Neural cell (in vitro differentiated cells): ENCODE measurements around the gene NDST3. TPM values are rescaled to one million over a fixed set of nuclear protein-coding genes. Genes with fewer than 3 reads are reported as not detected.

Experiments used
- H2AFZ ChIP-seq: fragments of 200-600, 300-800 bp; sonication (generic), shearing (Covaris generic); 2 replicates; pipeline ENCODE4 v1.6.0; 2014; ENCODE audit warnings: low read depth, mild to moderate bottlenecking, antibody characterized with exemption, low read length, moderate library complexity
- H3F3A ChIP-seq: fragments of 200-600 bp; shearing (Covaris generic); 2 replicates; pipeline ENCODE4 v1.6.1; 2016; ENCODE audit warnings: mild to moderate bottlenecking, moderate library complexity, mixed read lengths, antibody characterized with exemption, low read length; ENCODE audit not compliant: insufficient read depth, poor library complexity, severe bottlenecking
- H3K27ac ChIP-seq: fragments of 200-600, 300-800 bp; sonication (generic), shearing (Covaris generic); 2 replicates; pipeline ENCODE4 v1.5.1; 2014; ENCODE audit warnings: mild to moderate bottlenecking, low read length, moderate library complexity
- H3K27me3 ChIP-seq: fragments of 300-800, 200-600 bp; sonication (generic), shearing (Covaris generic); 2 replicates; pipeline ENCODE4 v1.6.0; 2014; ENCODE audit warnings: mild to moderate bottlenecking, low read depth, low read length, moderate library complexity; ENCODE audit not compliant: insufficient read depth
- H3K36me3 ChIP-seq: fragments of 300-800, 200-600 bp; sonication (generic), shearing (Covaris generic); 2 replicates; pipeline ENCODE4 v1.5.1; 2014; ENCODE audit warnings: mild to moderate bottlenecking, antibody characterized with exemption, low read length, moderate library complexity; ENCODE audit not compliant: insufficient read depth
- H3K4me2 ChIP-seq: fragments of 300-800, 200-600 bp; sonication (generic), shearing (Covaris generic); 2 replicates; pipeline ENCODE4 v1.6.0; 2014; ENCODE audit warnings: mild to moderate bottlenecking, low read length
- H3K4me3 ChIP-seq: fragments of 300-800, 200-600 bp; sonication (generic), shearing (Covaris generic); 2 replicates; pipeline ENCODE4 v1.5.1; 2014; ENCODE audit warnings: mild to moderate bottlenecking, low read length, moderate library complexity
- H3K79me2 ChIP-seq: fragments of 200-600 bp; shearing (Covaris generic); replicated peaks from 2 replicates; pipeline ENCODE4 v1.6.0; 2014; ENCODE audit warnings: mild to moderate bottlenecking, low read length, moderate library complexity; ENCODE audit not compliant: insufficient read depth
- H3K9ac ChIP-seq: fragments of 300-800, 200-600 bp; sonication (generic), shearing (Covaris generic); 2 replicates; pipeline ENCODE4 v1.6.1; 2016; ENCODE audit warnings: mild to moderate bottlenecking, low read length, mixed read lengths
- H3K9me2 ChIP-seq: fragments of 200-600 bp; shearing (Covaris generic); 2 replicates; pipeline ENCODE4 v1.6.1; 2016; ENCODE audit warnings: mild to moderate bottlenecking, low read length, mixed read lengths; ENCODE audit not compliant: insufficient read depth
- H3K9me3 ChIP-seq: fragments of 200-600, 300-800 bp; sonication (generic), shearing (Covaris generic); 2 replicates; pipeline ENCODE4 v1.6.1; 2016; ENCODE audit warnings: mild to moderate bottlenecking, mixed run types, low read length, moderate library complexity, mixed read lengths
- H4K20me1 ChIP-seq: fragments of 200-600 bp; shearing (Covaris generic); 2 replicates; pipeline ENCODE4 v1.6.1; 2016; ENCODE audit warnings: mild to moderate bottlenecking, mixed run types; ENCODE audit not compliant: insufficient read depth
- CTCF ChIP-seq: fragments of 450-650 bp; IDR thresholded peaks from 2 replicates; pipeline ENCODE4 v1.5.1; 2014; ENCODE audit warnings: antibody characterized with exemption, mild to moderate bottlenecking, moderate library complexity; ENCODE audit not compliant: poor library complexity, severe bottlenecking
- EP300 ChIP-seq: fragments of 450-650 bp; conservative IDR thresholded peaks from 2 replicates; pipeline ENCODE4 v1.6.1; 2014; ENCODE audit warnings: antibody characterized with exemption, mild to moderate bottlenecking, moderate library complexity; ENCODE audit not compliant: poor library complexity, severe bottlenecking
- EZH2 ChIP-seq: fragments of 200-600, 300-800 bp; shearing (Covaris generic), sonication (generic); IDR thresholded peaks from 2 replicates; pipeline ENCODE4 v1.6.1; 2014; ENCODE audit warnings: antibody characterized with exemption, low read length, borderline replicate concordance, mild to moderate bottlenecking; ENCODE audit not compliant: insufficient read depth, poor library complexity, severe bottlenecking
- MXI1 ChIP-seq: fragments of 450-650 bp; conservative IDR thresholded peaks from 2 replicates; pipeline ENCODE4 v1.6.1; 2014; ENCODE audit warnings: antibody characterized with exemption, mild to moderate bottlenecking; ENCODE audit not compliant: poor library complexity, severe bottlenecking
- POLR2AphosphoS5 ChIP-seq: IDR thresholded peaks from 2 replicates; pipeline ENCODE4 v1.6.1; 2012
- RAD21 ChIP-seq: fragments of 450-650 bp; conservative IDR thresholded peaks from 2 replicates; pipeline ENCODE4 v1.6.1; 2014; ENCODE audit warnings: antibody characterized with exemption, mild to moderate bottlenecking, moderate library complexity
- REST ChIP-seq: IDR thresholded peaks from 2 replicates; pipeline ENCODE4 v1.6.1; 2012; ENCODE audit warnings: borderline replicate concordance
- SMC3 ChIP-seq: fragments of 450-650 bp; conservative IDR thresholded peaks from 2 replicates; pipeline ENCODE4 v1.6.1; 2014; ENCODE audit warnings: antibody characterized with exemption, mild to moderate bottlenecking, moderate library complexity; ENCODE audit not compliant: poor library complexity
- TAF1 ChIP-seq: IDR thresholded peaks from 2 replicates; pipeline ENCODE4 v1.6.1; 2012; ENCODE audit warnings: low read depth
- polyA plus RNA-seq: library from polyadenylated mRNA; depleted of rRNA; stranded (reverse); fragments of >200 nt; gene quantifications from 2 replicates; pipeline ENCODE4 v1.2.3, GENCODE V29; 2014

The NDST3 gene
- polyA plus RNA-seq, 1 donor from 2014 or later = 4.0 TPM

GRCh38 chr4:118226311-118227010 lies 192.2 kb downstream of the NDST3 start:
- Histone ChIP-seq H3K4me3 (no peak overlapping the region), H2AFZ (no peak overlapping the region), H3K9me2 (no peaks in the 10 kb centered on the region), H3K4me2 (no peak overlapping the region), H3K9ac (no peak overlapping the region), H3K9me3 (no peaks in the 10 kb centered on the region), H3K27me3 (no peaks in the 10 kb centered on the region), H3K36me3 (no peaks in the 10 kb centered on the region), H3F3A (no peaks in the 10 kb centered on the region), H4K20me1 (no peaks in the 10 kb centered on the region), H3K27ac (no peak overlapping the region), H3K79me2 (no peaks in the 10 kb centered on the region)
- TF ChIP-seq EP300 (no peak), REST (no peak), POLR2AphosphoS5 (no peak), CTCF (no peak), SMC3 (no peak), MXI1 (no peak), EZH2 (no peak), TAF1 (no peak), RAD21 (no peak)

- Histone ChIP-seq H3K4me3 (no peak overlapping the region), H3K9me3 (no peaks in the 10 kb centered on the region), H3K4me2 (no peak overlapping the region), H3K9me2 (no peaks in the 10 kb centered on the region), H3K27ac (no peak overlapping the region), H2AFZ (no peak overlapping the region), H3K27me3 (no peaks in the 10 kb centered on the region), H4K20me1 (no peaks in the 10 kb centered on the region), H3F3A (no peaks in the 10 kb centered on the region), H3K9ac (no peak overlapping the region), H3K79me2 (no peaks in the 10 kb centered on the region), H3K36me3 (no peaks in the 10 kb centered on the region)
- TF ChIP-seq POLR2AphosphoS5 = no peak
- no peak for TF ChIP-seq EP300
- TF ChIP-seq TAF1 = no peak
- TF ChIP-seq REST = no peak
- TF ChIP-seq MXI1 = no peak
- TF ChIP-seq CTCF = no peak
- TF ChIP-seq SMC3 = no peak
- TF ChIP-seq RAD21 = no peak
- TF ChIP-seq EZH2 = no peak
Measured at GRCh38 chr4:118235566-118236120, 201.4 kb downstream of the NDST3 start.
